ENCODE measurements around the gene CDH11. TPM values are rescaled to one million over a fixed set of nuclear protein-coding genes. Genes with fewer than 3 reads are reported as not detected.

Gene CDH11
- total and polyA plus RNA-seq, 8 donors: 2.2 to 171 (median 15.2) TPM

DNA sequence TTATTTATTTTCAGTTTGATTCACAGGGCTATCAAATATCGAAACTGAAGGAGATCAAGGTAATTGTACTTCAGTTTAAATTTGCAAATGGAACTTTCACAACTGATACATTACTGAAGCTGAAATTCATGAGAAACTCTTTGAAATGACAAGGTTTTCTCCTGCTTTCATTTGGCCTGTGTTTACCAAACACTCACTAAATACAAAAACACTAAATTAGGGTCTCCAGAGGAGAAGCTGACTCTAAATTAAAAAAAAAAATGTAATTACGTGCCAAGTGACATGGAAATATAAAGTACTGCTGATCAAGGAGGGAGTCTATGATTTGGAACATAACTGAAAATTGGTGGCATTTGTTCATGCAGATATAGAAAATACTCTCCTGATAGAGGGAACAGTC is 205.8 kb downstream of the CDH11 start:
- intact Hi-C loops (cut with DNase I; ENCODE audit: low total_unique reads): no loop called here
- H3K4me3 ChIP-seq: no peak overlapping the region
- peaks cover 0 to 14% (median 3%) of the 10 kb centered on the region in 4 donors for H3K9me3 ChIP-seq
- 52 to 72% (median 67%) methylated on average over 2 of the region's 2 CpGs for WGBS, 5 donors
- no peaks in the 10 kb centered on the region for H3K4me1 ChIP-seq
- DNase-seq: no peak
- no peaks in the 10 kb centered on the region for H3K36me3 ChIP-seq
- H3K27ac ChIP-seq: no peak overlapping the region
- H3K27me3 ChIP-seq: no peaks in the 10 kb centered on the region
- TF ChIP-seq EP300 (IDR thresholded peaks at IDR 0.05): no peak
- no peak for TF ChIP-seq POLR2AphosphoS5 (IDR thresholded peaks at IDR 0.05)
- no peak for TF ChIP-seq POLR2A (IDR thresholded peaks at IDR 0.05)
- TF ChIP-seq, protein P1, sequence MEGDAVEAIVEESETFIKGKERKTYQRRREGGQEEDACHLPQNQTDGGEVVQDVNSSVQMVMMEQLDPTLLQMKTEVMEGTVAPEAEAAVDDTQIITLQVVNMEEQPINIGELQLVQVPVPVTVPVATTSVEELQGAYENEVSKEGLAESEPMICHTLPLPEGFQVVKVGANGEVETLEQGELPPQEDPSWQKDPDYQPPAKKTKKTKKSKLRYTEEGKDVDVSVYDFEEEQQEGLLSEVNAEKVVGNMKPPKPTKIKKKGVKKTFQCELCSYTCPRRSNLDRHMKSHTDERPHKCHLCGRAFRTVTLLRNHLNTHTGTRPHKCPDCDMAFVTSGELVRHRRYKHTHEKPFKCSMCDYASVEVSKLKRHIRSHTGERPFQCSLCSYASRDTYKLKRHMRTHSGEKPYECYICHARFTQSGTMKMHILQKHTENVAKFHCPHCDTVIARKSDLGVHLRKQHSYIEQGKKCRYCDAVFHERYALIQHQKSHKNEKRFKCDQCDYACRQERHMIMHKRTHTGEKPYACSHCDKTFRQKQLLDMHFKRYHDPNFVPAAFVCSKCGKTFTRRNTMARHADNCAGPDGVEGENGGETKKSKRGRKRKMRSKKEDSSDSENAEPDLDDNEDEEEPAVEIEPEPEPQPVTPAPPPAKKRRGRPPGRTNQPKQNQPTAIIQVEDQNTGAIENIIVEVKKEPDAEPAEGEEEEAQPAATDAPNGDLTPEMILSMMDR (IDR thresholded peaks at IDR 0.05): no peak

DNA sequence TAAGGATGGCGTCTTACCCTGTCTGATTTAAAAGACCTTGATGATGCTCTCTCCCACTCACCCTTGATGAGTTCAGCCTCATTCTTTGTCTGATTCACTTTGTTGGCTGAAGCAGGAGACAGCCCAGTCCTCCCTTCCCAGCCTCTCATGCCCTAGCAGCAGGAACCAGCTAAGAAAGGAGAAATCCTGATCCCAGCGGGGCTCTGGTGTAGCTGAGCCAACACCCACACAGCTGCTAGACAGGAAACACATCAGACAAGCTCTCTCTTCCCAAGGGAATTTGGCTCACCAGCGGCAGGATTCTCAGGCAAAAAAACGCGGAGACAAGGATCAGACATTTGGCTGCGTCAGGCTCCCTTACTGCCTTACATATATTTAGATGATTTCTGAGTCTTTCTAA is 211.5 kb downstream of the CDH11 start:
- H3K4me3 ChIP-seq: no peak overlapping the region
- no peaks in the 10 kb centered on the region for H3K4me1 ChIP-seq
- H3K27me3 ChIP-seq: no peaks in the 10 kb centered on the region
- intact Hi-C loops (cut with DNase I; ENCODE audit: low total_unique reads): no loop called here
- TF ChIP-seq, protein P1 (IDR thresholded peaks at IDR 0.05): no peak
- peak in 1 of 3 donors; percentile 37 for TF ChIP-seq POLR2AphosphoS5 (IDR thresholded peaks at IDR 0.05)
- TF ChIP-seq EP300 (IDR thresholded peaks at IDR 0.05): no peak
- H3K9me3 ChIP-seq: peaks cover 0 to 4% (median under 1%) of the 10 kb centered on the region in 4 donors
- peak in 1 of 2 donors; percentile 77 for DNase-seq
- WGBS, 5 donors: 53 to 70% (median 58%) methylated on average over 6 of the region's 6 CpGs
- H3K27ac ChIP-seq: peak overlapping the region in 1 of 5 donors; percentile 20
- no peaks in the 10 kb centered on the region for H3K36me3 ChIP-seq

DNA sequence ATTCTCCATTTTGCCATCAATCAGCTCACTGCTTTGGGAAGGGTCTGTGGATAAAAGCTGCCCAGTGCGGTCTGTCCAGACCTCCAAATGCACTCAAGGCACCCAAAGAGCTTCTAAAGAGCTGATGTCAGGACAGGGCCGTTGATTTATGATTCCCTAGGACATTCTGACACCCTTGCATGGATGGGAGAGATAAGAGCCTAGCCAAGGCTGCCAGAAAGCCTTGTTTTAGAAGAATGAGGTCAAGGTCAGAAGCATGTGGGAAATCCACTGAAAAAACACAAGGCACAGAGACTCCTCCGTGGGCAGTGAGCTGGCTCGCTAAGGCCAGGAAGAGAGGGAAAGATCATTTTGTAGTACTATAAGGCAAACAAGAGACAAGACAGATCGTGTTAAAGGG is 214.0 kb downstream of the CDH11 start:
- Histone ChIP-seq H3K27me3 (no peaks in the 10 kb centered on the region), H3K4me3 (no peak overlapping the region), H3K27ac (no peak overlapping the region), H3K4me1 (no peaks in the 10 kb centered on the region), H3K9me3 (peaks cover 0 to 10% (median 2%) of the 10 kb centered on the region in 4 donors), H3K36me3 (no peaks in the 10 kb centered on the region)
- intact Hi-C loops (cut with DNase I; ENCODE audit: low total_unique reads): no loop called here
- 38 to 60% (median 47%) methylated on average over 5 of the region's 5 CpGs for WGBS, 5 donors
- TF ChIP-seq, protein P1 (IDR thresholded peaks at IDR 0.05): no peak
- TF ChIP-seq POLR2AphosphoS5 (IDR thresholded peaks at IDR 0.05) (no peak), EP300 (IDR thresholded peaks at IDR 0.05) (no peak), POLR2A (IDR thresholded peaks at IDR 0.05) (no peak)
- no peak for DNase-seq

DNA sequence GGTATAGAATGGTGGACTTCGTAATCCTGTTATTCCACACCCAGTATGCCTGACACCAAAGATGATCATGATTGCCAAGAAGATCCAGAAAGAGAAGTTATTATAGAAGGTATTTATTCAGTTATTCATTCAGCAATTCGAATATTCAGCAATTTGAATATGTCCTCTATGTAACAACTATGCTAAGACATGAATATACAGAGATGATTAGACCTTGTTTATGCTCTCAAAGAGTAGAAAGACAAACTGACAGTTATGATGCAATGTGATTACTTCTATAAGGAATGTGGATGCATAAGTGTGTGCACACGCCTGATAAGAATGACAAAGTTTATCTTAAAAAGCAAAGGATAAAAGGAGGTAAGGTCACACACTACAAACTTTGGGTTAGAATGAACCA is 218.1 kb downstream of the CDH11 start:
- intact Hi-C loops (cut with DNase I; ENCODE audit: low total_unique reads): no loop called here
- 66 to 78% (median 74%) methylated on average over 3 of the region's 3 CpGs for WGBS, 5 donors

More for the DNA sequence above, 218.1 kb downstream of the CDH11 start:
- H3K9me3 ChIP-seq: peaks cover 0 to 7% (median 2%) of the 10 kb centered on the region in 4 donors
- no peaks in the 10 kb centered on the region for H3K36me3 ChIP-seq
- no peak overlapping the region for H3K27ac ChIP-seq
- no peaks in the 10 kb centered on the region for H3K4me1 ChIP-seq
- TF ChIP-seq POLR2AphosphoS5 (IDR thresholded peaks at IDR 0.05) (no peak), POLR2A (IDR thresholded peaks at IDR 0.05) (no peak), EP300 (IDR thresholded peaks at IDR 0.05) (no peak)
- TF ChIP-seq, protein P1 (IDR thresholded peaks at IDR 0.05): no peak
- no peak overlapping the region for H3K4me3 ChIP-seq
- no peaks in the 10 kb centered on the region for H3K27me3 ChIP-seq
- no peak for DNase-seq

Measured in stomach (tissue), 9 donors.